GM19395 (cell line): Measurements from ENCODE around the gene IFIH1.
A peak's percentile ranks its signal among the peaks of the same experiment; 100 is the strongest.

ENCODE experiments used
- ATAC-seq: cut with Tn5 transposase; IDR thresholded peaks from one replicate; pipeline ENCODE4 v1.9.1; 2021; ENCODE audit warnings: mild to moderate bottlenecking, moderate library complexity; ENCODE audit not compliant: unreplicated experiment

Gene IFIH1

GRCh38 chr2:162312853-162313252 is 5.6 kb downstream of the IFIH1 start:
- no peak for ATAC-seq

DNA sequence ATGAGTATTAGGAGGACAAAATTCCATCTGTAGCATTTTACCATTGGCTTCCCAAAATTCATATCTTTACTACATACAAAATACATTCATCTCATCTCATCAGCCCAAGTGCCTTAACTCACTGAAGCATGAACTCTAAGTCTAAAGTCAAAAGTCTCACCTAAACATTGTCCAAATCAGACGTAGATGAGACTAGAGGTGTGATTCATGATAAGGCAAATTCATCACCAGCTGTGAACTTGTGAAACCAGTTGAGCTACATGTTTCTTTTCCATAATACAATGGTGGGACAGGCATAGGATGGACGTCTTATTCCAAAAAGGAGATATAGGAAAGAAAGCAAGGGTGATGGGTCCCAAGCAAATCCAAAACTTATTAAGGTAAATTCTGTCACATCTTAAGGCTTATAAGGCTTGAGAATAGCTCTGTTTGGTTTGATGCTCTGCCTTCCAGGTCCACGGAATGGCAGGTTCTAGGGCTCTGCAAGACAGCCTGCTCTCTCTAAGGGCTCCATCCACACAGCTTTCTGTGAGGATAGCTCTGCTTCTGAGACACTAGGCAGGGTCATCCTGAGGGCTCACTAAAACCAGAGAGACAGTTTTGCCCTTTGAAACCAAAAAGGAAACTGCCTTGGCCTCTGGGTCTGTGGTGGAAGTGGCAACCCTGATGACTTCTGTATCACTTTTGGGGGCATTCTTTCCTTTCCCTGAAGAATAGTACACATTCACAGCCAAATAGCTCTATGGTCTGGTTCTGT is 9.6 kb downstream of the IFIH1 start:
- peak; percentile 59 for ATAC-seq

GRCh38 chr2:162305901-162306300 is 12.6 kb downstream of the IFIH1 start:
- no peak for ATAC-seq

GRCh38 chr2:162301877-162302276 is 16.6 kb downstream of the IFIH1 start:
- ATAC-seq, result no peak

DNA sequence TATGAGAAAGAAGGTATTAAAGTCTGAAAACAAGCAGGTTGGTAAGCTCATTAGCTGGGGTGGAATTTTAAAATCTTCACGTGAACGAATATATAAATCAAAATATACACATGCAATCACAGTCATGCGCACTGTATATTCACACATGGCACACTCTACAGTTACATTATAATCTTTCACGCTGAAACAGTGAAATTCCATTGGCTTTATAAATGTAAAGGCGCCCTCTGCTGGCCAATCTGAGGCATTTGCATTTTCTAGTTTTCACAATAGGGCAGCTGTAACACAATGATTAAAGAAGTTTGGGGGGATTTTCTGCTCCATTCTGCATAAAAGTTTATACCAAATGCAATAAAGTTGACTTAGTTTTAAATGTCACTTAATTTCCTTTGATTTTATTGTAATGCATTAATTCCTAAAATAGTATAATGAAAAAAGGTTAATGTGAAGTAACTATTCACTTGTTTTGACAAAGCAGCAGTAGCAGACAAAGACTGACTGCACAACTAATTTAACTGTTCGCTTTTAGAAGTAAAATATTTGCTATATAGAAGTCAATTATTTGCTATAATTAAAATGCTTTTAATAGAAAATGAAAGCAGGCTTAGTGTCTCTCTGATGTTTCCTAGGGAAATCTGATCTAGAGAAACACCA is 17.2 kb downstream of the IFIH1 start:
- ATAC-seq, result peak; percentile 79

DNA sequence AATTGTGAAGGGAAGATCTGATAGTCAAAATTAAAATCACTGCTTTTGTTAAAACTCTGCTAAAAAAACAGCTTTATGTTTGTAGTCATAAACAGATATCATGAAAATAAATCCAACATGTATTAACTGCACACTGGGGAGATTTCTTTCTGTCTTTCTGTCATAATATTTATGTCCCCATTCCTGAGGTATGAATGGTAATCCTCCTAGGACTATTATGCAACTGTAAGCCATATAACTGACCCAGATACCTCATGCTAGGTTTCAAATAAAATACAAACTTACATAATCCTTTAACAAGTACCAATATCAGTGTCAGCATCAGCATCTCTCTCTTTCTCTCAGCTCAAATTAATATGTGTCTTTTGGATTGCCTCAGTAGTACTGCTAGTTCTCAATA is 18.2 kb downstream of the IFIH1 start:
- ATAC-seq, result no peak

GRCh38 chr2:162298669-162299335 is 19.7 kb downstream of the IFIH1 start:
- ATAC-seq, result no peak

- ATAC-seq, result peak; percentile 69
These were observed 20.4 kb downstream of the IFIH1 start for GRCh38 chr2:162297925-162298552.

DNA sequence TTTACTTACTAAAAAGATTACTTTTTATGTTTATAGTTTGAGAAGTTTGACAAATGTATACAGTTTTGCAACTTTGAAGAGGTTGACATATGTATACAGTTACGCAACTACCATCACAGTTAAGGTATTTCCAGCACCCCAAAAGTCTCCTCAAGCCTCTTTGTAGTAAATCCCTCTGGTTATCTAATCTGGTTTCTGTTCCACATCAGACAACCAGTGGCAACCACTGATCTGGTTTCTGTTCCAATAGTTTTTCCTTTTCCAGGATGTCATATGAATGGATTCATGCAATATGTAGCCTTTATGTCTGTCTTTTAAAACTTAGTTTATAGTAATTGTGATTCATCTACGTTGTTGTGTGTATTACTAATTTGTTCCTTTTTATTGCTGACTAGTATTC is 23.5 kb downstream of the IFIH1 start:
- no peak for ATAC-seq

DNA sequence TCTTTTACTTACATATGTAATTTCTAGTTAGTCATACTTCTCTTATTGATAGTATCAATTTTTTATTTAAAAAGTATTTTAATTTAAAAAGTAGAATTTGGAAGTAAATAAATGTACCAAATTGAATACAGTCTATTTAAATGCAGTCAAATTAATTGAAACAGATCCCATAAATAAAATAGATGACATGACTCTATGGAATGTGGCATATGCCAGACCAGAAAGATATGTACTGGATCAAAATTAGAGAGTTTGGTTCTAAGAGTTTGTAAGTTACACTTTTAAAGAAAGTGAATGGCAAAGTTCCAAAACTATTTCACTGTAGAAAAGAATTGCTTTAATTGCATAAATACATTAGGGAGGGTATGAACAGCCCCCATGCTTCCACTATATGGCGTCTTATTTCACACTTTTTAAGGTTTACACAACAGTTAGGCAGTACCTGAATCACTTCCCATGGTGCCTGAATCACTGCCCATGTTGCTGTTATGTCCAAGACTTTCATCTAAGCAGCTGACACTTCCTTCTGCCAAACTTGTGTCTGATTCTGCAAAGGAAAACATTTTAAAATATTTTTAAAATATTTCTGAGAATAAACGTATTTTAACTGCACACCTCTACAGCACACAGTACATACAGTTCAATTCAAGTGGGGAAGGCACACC is 25.2 kb downstream of the IFIH1 start:
- no peak for ATAC-seq

- ATAC-seq, result no peak
These were observed 26.7 kb downstream of the IFIH1 start for GRCh38 chr2:162291748-162292147.

DNA sequence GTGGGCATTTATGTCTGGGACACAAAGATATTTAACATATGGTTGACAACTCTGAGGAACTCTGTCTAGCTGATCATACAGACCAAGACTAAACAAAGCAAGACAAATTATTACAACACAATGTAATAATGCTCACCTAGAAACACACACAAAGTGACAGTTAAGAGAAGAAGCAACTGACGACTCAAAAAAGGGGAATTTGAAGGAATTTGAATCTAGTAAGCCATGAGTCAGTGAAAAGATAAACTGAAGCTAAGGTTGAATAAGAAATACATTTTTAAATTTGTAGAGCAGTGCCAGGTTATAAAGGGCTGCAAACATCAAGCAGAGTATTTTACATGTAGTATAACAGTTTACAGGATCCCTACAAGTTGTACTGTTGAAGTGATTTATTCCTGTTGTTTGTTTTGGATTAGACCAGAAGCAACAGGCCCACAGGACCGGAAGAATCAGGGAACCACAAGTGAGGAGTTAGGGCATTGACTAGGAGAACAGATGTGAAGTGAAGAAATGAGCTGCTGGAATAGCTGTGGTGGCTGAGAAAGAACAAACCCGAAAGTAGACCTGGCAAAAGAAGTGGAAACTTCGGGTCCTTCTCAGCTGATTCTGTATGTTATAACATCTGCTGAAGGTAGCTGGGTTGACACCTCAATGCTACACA is 35.6 kb downstream of the IFIH1 start:
- no peak for ATAC-seq

- ATAC-seq, result no peak
These were observed 37.8 kb downstream of the IFIH1 start for GRCh38 chr2:162280654-162281053.

- ATAC-seq, result no peak
These were observed 41.1 kb downstream of the IFIH1 start for GRCh38 chr2:162277381-162277780.

- no peak for ATAC-seq
These were observed 50.5 kb downstream of the IFIH1 start for GRCh38 chr2:162267996-162268395.

- no peak for ATAC-seq
These were observed 51.0 kb downstream of the IFIH1 start for GRCh38 chr2:162267496-162267895.

- ATAC-seq, result no peak
These were observed 52.1 kb downstream of the IFIH1 start for GRCh38 chr2:162266460-162266760.

DNA sequence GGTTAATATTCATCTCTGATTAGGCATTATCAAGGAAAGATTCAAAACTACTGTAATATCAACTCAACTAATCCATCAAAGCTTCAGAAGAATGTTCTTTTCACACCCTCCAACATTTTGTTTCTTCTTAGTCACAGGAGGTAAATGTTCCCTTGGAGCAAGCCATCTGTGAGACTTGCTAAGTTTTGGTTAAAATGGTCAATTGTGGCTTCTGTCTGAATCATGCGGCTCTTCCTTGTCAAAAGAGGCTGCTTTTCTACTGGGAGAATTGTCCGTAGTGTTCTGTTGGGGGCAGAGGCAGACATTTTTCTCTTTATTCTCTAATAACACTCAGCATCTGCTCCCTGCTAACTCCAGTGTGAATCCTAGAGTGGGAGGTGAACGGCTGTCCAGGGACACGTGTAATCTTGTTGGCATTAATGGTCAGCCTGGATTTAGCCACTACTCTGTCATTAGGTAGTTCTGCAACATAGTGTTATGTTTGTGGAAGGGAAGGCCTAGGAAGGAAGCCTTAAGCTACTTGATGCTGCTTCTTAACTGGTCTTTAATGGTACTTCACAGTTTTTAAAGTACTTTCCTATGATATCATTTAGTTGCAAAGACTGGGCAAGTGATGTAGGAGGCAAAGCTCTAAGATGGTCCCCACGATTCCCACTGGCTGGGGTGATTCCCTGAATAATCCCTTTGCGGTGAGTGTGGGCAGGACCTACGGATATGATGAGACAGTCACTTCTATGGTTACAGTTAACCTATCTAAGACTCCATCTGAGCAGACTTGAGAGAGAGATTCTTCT is 52.6 kb downstream of the IFIH1 start:
- no peak for ATAC-seq

GRCh38 chr2:162261032-162261945 is 57.2 kb downstream of the IFIH1 start:
- ATAC-seq, result peak; percentile 64
